HepG2 (cell line): Measurements from ENCODE around the gene SLC2A13. TPM values are rescaled to one million over a fixed set of nuclear protein-coding genes. Genes with fewer than 3 reads are reported as not detected.
A peak's percentile ranks its signal among the peaks of the same experiment; 100 is the strongest.

Experiments
- CCDC6 ChIP-seq: sonication (generic); formaldehyde crosslinking; IDR thresholded peaks from 2 replicates; pipeline ENCODE4 v1.8.1; 2022; ENCODE audit warnings: mild to moderate bottlenecking, missing genetic modification reagents, moderate library complexity
- DMAP1 ChIP-seq: IDR thresholded peaks from 2 replicates; pipeline ENCODE4 v1.6.1; 2016
- FOXM1 ChIP-seq: sonication (generic); formaldehyde crosslinking; IDR thresholded peaks from 2 replicates; pipeline ENCODE4 v1.5.0; 2020; ENCODE audit warnings: missing genetic modification reagents
- GATAD1 ChIP-seq: IDR thresholded peaks from 2 replicates; pipeline ENCODE4 v1.6.1; 2016; ENCODE audit warnings: missing genetic modification reagents, missing compliant biosample characterization
- HDAC6 ChIP-seq: fragments of 200-600 bp; sonication (generic); IDR thresholded peaks from 2 replicates; pipeline ENCODE4 v1.7.0; 2017; ENCODE audit warnings: mild to moderate bottlenecking, antibody characterized with exemption, low read length, low read depth
- HNRNPK ChIP-seq: fragments of 200-400 bp; formaldehyde crosslinking; IDR thresholded peaks from 2 replicates; pipeline ENCODE4 v1.6.1; 2018; ENCODE audit warnings: low read length, low read depth, moderate library complexity, mild to moderate bottlenecking; ENCODE audit not compliant: poor library complexity, severe bottlenecking
- KLF9 ChIP-seq: IDR thresholded peaks from 2 replicates; pipeline ENCODE4 v1.6.1; 2016; ENCODE audit warnings: low read depth
- NFKB2 ChIP-seq: sonication (generic); formaldehyde crosslinking; IDR thresholded peaks from 2 replicates; pipeline ENCODE4 v1.4.0; 2020; ENCODE audit warnings: missing genetic modification reagents, borderline replicate concordance
- RBAK ChIP-seq: sonication (generic); formaldehyde crosslinking; IDR thresholded peaks from 2 replicates; pipeline ENCODE4 v1.5.1; 2020; ENCODE audit warnings: mild to moderate bottlenecking, missing genetic modification reagents
- TSC22D2 ChIP-seq: sonication (generic); formaldehyde crosslinking; IDR thresholded peaks from 2 replicates; pipeline ENCODE4 v1.5.1; 2020; ENCODE audit warnings: missing genetic modification reagents, mild to moderate bottlenecking, borderline replicate concordance
- U2AF2 ChIP-seq: fragments of 200-400 bp; formaldehyde crosslinking; IDR thresholded peaks from 2 replicates; pipeline ENCODE4 v1.6.1; 2017; ENCODE audit warnings: low read depth, mild to moderate bottlenecking, low read length
- ZFP41 ChIP-seq: sonication (generic); formaldehyde crosslinking; IDR thresholded peaks from 2 replicates; pipeline ENCODE4 v1.4.0; 2020; ENCODE audit warnings: mild to moderate bottlenecking, missing genetic modification reagents, borderline replicate concordance
- ZNF18 ChIP-seq: sonication (generic); formaldehyde crosslinking; IDR thresholded peaks from 2 replicates; pipeline ENCODE4 v1.8.0; 2022; ENCODE audit warnings: mild to moderate bottlenecking, missing genetic modification reagents; ENCODE audit not compliant: insufficient replicate concordance
- ZNF274 ChIP-seq: sonication (generic); formaldehyde crosslinking; IDR thresholded peaks from 2 replicates; pipeline ENCODE4 v1.5.1; 2020; ENCODE audit warnings: mild to moderate bottlenecking, missing genetic modification reagents
- ZNF512 ChIP-seq: sonication (generic); formaldehyde crosslinking; IDR thresholded peaks from 2 replicates; pipeline ENCODE4 v1.4.0; 2020; ENCODE audit warnings: mild to moderate bottlenecking, missing genetic modification reagents
- ZNF703 ChIP-seq: sonication (generic); formaldehyde crosslinking; IDR thresholded peaks from 2 replicates; pipeline ENCODE4 v1.5.1; 2020; ENCODE audit warnings: missing genetic modification reagents, mild to moderate bottlenecking, moderate library complexity, borderline replicate concordance
- ZNF883 ChIP-seq: sonication (generic); formaldehyde crosslinking; IDR thresholded peaks from 2 replicates; pipeline ENCODE4 v1.5.1; 2020; ENCODE audit warnings: mild to moderate bottlenecking, missing genetic modification reagents; ENCODE audit errors: not compliant biosample characterization
- polyA plus RNA-seq, 8 experiments: library from polyadenylated mRNA; depleted of rRNA in 3 of 8; stranded (reverse) in 7 of 8; unstranded in 1 of 8; fragments of >200 nt; fragmentation: Illumina TruSeq in 4 of 8; extraction: Trizol in 4 of 8; gene quantifications; 2 replicates each; pipeline versions ENCODE4 v1.2.1 to v1.2.3, GENCODE V29; 2011 to 2016; ENCODE audit warnings: low read depth in 4 of 8, missing spikeins in 1 of 8, mixed read lengths in 1 of 8; ENCODE audit not compliant: insufficient read depth in 1 of 8
- total RNA-seq, 5 experiments: library from RNA; depleted of rRNA; stranded (reverse); fragments of >200 nt; fragmentation: Illumina TruSeq; extraction: Trizol; gene quantifications; 2 replicates each; pipeline ENCODE4 v1.2.3, GENCODE V29; 2016; ENCODE audit warnings: low read depth in 1 of 5
- TF ChIP-seq, protein P1 (sequence below): sonication (generic); formaldehyde crosslinking; IDR thresholded peaks from 2 replicates; pipeline ENCODE4 v1.4.0; 2020; ENCODE audit warnings: mild to moderate bottlenecking, missing genetic modification reagents
- TF ChIP-seq, protein P2 (sequence below): sonication (generic); formaldehyde crosslinking; IDR thresholded peaks from 2 replicates; pipeline ENCODE4 v1.4.0; 2020; ENCODE audit warnings: missing genetic modification reagents
- TF ChIP-seq, protein P3 (sequence below): sonication (generic); formaldehyde crosslinking; IDR thresholded peaks from 2 replicates; pipeline ENCODE4 v1.4.0; 2020; ENCODE audit warnings: missing genetic modification reagents

Gene SLC2A13
- total and polyA plus RNA-seq, 2 of the 13 experiments (the other 11 are each of a cell fraction or from before 2014, with no cell fraction given) = 5.5 to 6.0 TPM

- no peak for TF ChIP-seq HNRNPK
- no peak for TF ChIP-seq RBAK
- TF ChIP-seq KLF9 (CRISPR knock-in tag) = no peak
- TF ChIP-seq U2AF2 = no peak
- TF ChIP-seq ZNF703 (CRISPR knock-in tag) = no peak
- TF ChIP-seq ZFP41 = no peak
- TF ChIP-seq, protein P1, sequence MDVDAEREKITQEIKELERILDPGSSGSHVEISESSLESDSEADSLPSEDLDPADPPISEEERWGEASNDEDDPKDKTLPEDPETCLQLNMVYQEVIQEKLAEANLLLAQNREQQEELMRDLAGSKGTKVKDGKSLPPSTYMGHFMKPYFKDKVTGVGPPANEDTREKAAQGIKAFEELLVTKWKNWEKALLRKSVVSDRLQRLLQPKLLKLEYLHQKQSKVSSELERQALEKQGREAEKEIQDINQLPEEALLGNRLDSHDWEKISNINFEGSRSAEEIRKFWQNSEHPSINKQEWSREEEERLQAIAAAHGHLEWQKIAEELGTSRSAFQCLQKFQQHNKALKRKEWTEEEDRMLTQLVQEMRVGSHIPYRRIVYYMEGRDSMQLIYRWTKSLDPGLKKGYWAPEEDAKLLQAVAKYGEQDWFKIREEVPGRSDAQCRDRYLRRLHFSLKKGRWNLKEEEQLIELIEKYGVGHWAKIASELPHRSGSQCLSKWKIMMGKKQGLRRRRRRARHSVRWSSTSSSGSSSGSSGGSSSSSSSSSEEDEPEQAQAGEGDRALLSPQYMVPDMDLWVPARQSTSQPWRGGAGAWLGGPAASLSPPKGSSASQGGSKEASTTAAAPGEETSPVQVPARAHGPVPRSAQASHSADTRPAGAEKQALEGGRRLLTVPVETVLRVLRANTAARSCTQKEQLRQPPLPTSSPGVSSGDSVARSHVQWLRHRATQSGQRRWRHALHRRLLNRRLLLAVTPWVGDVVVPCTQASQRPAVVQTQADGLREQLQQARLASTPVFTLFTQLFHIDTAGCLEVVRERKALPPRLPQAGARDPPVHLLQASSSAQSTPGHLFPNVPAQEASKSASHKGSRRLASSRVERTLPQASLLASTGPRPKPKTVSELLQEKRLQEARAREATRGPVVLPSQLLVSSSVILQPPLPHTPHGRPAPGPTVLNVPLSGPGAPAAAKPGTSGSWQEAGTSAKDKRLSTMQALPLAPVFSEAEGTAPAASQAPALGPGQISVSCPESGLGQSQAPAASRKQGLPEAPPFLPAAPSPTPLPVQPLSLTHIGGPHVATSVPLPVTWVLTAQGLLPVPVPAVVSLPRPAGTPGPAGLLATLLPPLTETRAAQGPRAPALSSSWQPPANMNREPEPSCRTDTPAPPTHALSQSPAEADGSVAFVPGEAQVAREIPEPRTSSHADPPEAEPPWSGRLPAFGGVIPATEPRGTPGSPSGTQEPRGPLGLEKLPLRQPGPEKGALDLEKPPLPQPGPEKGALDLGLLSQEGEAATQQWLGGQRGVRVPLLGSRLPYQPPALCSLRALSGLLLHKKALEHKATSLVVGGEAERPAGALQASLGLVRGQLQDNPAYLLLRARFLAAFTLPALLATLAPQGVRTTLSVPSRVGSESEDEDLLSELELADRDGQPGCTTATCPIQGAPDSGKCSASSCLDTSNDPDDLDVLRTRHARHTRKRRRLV (CRISPR knock-in tag) = no peak
- no peak for TF ChIP-seq ZNF883 (CRISPR knock-in tag)
- no peak for TF ChIP-seq TSC22D2 (CRISPR knock-in tag)
- no peak for TF ChIP-seq FOXM1 (CRISPR knock-in tag)
- no peak for TF ChIP-seq ZNF512 (CRISPR knock-in tag)
- TF ChIP-seq DMAP1 (CRISPR knock-in tag) = no peak
- peak; percentile 42; the same call in 1 of the 2 replicates for TF ChIP-seq NFKB2 (CRISPR knock-in tag)
- TF ChIP-seq ZNF274 = no peak
- TF ChIP-seq, protein P2, sequence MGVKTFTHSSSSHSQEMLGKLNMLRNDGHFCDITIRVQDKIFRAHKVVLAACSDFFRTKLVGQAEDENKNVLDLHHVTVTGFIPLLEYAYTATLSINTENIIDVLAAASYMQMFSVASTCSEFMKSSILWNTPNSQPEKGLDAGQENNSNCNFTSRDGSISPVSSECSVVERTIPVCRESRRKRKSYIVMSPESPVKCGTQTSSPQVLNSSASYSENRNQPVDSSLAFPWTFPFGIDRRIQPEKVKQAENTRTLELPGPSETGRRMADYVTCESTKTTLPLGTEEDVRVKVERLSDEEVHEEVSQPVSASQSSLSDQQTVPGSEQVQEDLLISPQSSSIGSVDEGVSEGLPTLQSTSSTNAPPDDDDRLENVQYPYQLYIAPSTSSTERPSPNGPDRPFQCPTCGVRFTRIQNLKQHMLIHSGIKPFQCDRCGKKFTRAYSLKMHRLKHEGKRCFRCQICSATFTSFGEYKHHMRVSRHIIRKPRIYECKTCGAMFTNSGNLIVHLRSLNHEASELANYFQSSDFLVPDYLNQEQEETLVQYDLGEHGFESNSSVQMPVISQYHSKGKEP (CRISPR knock-in tag) = no peak
- TF ChIP-seq, protein P3, sequence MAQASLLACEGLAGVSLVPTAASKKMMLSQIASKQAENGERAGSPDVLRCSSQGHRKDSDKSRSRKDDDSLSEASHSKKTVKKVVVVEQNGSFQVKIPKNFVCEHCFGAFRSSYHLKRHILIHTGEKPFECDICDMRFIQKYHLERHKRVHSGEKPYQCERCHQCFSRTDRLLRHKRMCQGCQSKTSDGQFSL = no peak
- peak; percentile 75 for TF ChIP-seq CCDC6 (CRISPR knock-in tag)
- TF ChIP-seq GATAD1 (CRISPR knock-in tag) = no peak
- no peak for TF ChIP-seq ZNF18 (CRISPR knock-in tag)
- no peak for TF ChIP-seq HDAC6
Observed at GRCh38 chr12:40105515-40106201, at the start of gene SLC2A13 (continued).
